ENCODE results near the gene DLD.
"Not testable (repeated sequence)": the region's sequence is repeated elsewhere in the genome, so short reads cannot be mapped to it uniquely, and the experiment has no call there.

DLD gene

GRCh38 chr7:107874605-107875446 lies 16.2 kb upstream of the DLD start:
- DNase-seq: peak; percentile 55

GRCh38 chr7:107876916-107877315 lies 14.1 kb upstream of the DLD start:
- DNase-seq: no peak

GRCh38 chr7:107877731-107878382 lies 13.1 kb upstream of the DLD start:
- DNase-seq: no peak

GRCh38 chr7:107878636-107879035 lies 12.3 kb upstream of the DLD start:
- DNase-seq: no peak

- peak; percentile 25 for DNase-seq
These were observed 11.5 kb upstream of the DLD start for GRCh38 chr7:107879400-107880035.

GRCh38 chr7:107882766-107883165 lies 8.2 kb upstream of the DLD start:
- no peak for DNase-seq

GRCh38 chr7:107884066-107884818 lies 6.7 kb upstream of the DLD start:
- no peak for DNase-seq

- DNase-seq: not testable (repeated sequence)
These were observed 3.2 kb upstream of the DLD start for GRCh38 chr7:107887827-107888226.

GRCh38 chr7:107889992-107890391 lies 991 bp upstream of the DLD start:
- no peak for DNase-seq

- DNase-seq: peak; percentile 16
These were observed 456 bp upstream of the DLD start for GRCh38 chr7:107890493-107890961.

- DNase-seq: peak; percentile 11
These were observed 818 bp downstream of the DLD start for GRCh38 chr7:107891636-107892366.

GRCh38 chr7:107892367-107892741 lies 1.4 kb downstream of the DLD start:
- not testable (repeated sequence) for DNase-seq

GRCh38 chr7:107898997-107899594 lies 8.1 kb downstream of the DLD start:
- DNase-seq: no peak

- no peak for DNase-seq
These were observed 9.6 kb downstream of the DLD start for GRCh38 chr7:107900496-107901015.

- no peak for DNase-seq
These were observed 11.4 kb downstream of the DLD start for GRCh38 chr7:107902381-107902780.

GRCh38 chr7:107907790-107908189 lies 16.8 kb downstream of the DLD start:
- DNase-seq: no peak

GRCh38 chr7:107909445-107909844 lies 18.5 kb downstream of the DLD start:
- DNase-seq: no peak

- no peak for DNase-seq
These were observed 21.0 kb downstream of the DLD start for GRCh38 chr7:107911981-107912380.

GRCh38 chr7:107913851-107914250 lies 22.9 kb downstream of the DLD start:
- no peak for DNase-seq

GRCh38 chr7:107914831-107915230 lies 23.8 kb downstream of the DLD start:
- no peak for DNase-seq

GRCh38 chr7:107915541-107915940 lies 24.6 kb downstream of the DLD start:
- DNase-seq: no peak
